OCI-LY1 (cell line): ENCODE measurements around the gene ABCA8.

Source experiments
- EZH2 ChIP-seq: fragments of 200-600 bp; sonication (generic), shearing (Covaris generic); IDR thresholded peaks from 2 replicates; pipeline ENCODE4 v1.8.0; 2017; ENCODE audit warnings: borderline replicate concordance, mixed run types, mild to moderate bottlenecking, antibody characterized with exemption, low read length, moderate library complexity, mixed read lengths
- TF ChIP-seq, protein P1 (sequence below): fragments of 200-600 bp; sonication (generic), shearing (Covaris generic); IDR thresholded peaks from 2 replicates; pipeline ENCODE4 v1.5.1; 2017; ENCODE audit warnings: mild to moderate bottlenecking, antibody characterized with exemption, low read length, moderate library complexity, mixed read lengths

DNA sequence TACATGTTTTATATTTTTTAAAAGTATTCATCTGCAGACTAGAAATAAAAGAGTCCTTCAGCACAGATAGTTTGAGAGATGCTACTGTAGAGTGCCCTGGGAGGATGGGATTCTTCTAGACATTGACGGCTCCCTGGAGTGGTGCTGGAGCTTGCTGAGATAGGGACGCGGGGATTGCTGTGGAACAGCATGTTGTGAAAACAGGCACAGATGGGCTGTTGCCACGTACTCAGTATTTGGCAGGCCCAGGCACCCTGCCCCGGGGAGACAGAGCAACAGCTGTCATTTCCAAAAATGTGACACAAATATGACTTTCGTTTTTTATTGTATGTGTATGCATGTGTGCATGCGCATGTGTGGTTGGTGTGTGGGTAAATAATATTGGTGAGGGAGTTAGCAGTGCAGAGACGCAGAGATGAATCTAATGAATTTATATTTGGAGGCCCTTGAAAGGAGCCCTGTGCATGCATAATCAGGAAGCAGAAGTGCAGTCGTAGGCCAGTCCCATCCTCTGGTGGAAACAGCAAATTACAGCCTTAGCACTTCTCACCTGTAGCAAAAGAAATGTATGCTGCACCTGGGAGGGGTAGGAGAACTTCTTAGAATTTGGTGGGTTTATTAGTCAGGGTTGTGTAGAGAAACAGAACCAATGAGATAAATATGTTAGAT lies 6.2 kb upstream of the ABCA8 start:
- TF ChIP-seq, protein P1, sequence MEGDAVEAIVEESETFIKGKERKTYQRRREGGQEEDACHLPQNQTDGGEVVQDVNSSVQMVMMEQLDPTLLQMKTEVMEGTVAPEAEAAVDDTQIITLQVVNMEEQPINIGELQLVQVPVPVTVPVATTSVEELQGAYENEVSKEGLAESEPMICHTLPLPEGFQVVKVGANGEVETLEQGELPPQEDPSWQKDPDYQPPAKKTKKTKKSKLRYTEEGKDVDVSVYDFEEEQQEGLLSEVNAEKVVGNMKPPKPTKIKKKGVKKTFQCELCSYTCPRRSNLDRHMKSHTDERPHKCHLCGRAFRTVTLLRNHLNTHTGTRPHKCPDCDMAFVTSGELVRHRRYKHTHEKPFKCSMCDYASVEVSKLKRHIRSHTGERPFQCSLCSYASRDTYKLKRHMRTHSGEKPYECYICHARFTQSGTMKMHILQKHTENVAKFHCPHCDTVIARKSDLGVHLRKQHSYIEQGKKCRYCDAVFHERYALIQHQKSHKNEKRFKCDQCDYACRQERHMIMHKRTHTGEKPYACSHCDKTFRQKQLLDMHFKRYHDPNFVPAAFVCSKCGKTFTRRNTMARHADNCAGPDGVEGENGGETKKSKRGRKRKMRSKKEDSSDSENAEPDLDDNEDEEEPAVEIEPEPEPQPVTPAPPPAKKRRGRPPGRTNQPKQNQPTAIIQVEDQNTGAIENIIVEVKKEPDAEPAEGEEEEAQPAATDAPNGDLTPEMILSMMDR, result no peak
- TF ChIP-seq EZH2, result no peak
